HT-29 (cell line): Measurements from ENCODE around the gene CPSF4L. TPM values are rescaled to one million over a fixed set of nuclear protein-coding genes. Genes with fewer than 3 reads are reported as not detected.
A peak's percentile ranks its signal among the peaks of the same experiment; 100 is the strongest.
"Not testable (repeated sequence)": the region's sequence is repeated elsewhere in the genome, so short reads cannot be mapped to it uniquely, and the experiment has no call there.

Source experiments
- DNase-seq: peaks from one replicate; pipeline ENCODE4 v3.0.0-alpha.2; 2015; ENCODE audit warnings: low spot score
- total RNA-seq: library from RNA; depleted of rRNA; stranded (reverse); fragments of >200 nt; shearing (Covaris generic); gene quantifications from 2 replicates; pipeline ENCODE4 v1.2.3, GENCODE V29; 2014; rRNA removed

CPSF4L gene, protein sequence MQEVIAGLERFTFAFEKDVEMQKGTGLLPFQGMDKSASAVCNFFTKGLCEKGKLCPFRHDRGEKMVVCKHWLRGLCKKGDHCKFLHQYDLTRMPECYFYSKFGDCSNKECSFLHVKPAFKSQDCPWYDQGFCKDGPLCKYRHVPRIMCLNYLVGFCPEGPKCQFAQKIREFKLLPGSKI
- total RNA-seq: 0.13 TPM in 1 of 2 replicates, not detected in the other

DNA sequence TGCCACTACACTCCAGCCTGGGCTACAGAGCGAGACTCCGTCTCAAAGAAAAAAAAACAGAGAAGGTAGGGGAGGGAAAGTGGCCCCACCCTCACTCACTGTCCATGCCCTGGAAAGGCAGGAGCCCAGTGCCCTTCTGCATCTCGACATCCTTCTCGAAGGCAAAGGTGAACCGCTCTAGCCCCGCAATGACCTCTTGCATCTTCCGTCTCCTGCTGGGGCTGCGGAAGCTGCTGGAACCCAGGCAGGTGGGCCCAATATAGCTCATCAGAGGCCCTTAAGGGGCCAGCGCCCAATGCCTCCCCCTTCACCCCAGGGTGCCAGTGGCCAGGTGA, at the start of gene CPSF4L:
Gene CPSF4L (minus strand): TSS at position 264 of the 335 bp plus-strand sequence. CDS start 62 bp downstream, at position 202.
- DNase-seq: no peak

- no peak for DNase-seq
Measured at GRCh38 chr17:73311428-73311780, 49.7 kb upstream of the CPSF4L start.

GRCh38 chr17:73309727-73310596, 48.3 kb upstream of the CPSF4L start:
- DNase-seq: peak; percentile 71

- DNase-seq: not testable (repeated sequence)
Measured at GRCh38 chr17:73308959-73309358, 47.3 kb upstream of the CPSF4L start.

DNA sequence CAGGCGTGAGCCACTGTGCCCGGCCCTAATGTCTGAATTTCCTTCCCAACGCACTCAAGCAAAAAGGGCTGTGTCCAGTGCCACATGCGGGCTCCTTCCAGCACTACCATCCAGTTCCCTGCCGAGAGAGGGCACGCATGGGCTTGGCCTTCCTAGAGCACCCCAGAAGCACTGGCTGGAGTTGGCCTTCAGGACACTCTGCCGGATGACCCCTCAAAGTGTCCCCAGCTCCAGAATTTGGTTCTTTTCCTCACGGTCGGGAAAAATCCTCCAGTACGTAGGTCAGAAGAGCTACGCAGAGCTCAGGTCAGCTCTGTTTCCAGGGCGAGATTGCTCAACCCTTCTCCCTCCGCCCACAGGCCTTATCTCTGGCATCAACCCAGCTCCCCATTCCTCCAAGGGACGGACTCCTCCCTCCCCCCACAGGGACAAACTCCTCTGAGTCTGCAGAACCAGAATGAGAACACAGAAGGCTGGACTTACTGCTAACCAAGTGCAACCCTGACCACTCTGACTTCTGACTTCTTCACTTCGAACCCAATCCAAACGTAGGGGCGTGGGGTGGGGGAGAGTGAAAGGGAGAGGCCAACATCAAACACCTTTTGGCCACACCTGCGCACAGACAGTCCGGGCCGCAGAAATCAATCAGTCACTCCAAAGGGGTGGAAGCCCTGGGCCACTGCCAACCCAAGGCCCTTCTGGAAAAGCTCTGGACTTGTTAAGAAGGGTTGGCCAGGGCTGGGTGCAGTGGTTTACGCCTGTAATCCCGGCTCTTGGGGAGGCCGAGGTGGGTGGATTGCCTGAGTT, 46.5 kb upstream of the CPSF4L start:
- peak; percentile 97 for DNase-seq

DNA sequence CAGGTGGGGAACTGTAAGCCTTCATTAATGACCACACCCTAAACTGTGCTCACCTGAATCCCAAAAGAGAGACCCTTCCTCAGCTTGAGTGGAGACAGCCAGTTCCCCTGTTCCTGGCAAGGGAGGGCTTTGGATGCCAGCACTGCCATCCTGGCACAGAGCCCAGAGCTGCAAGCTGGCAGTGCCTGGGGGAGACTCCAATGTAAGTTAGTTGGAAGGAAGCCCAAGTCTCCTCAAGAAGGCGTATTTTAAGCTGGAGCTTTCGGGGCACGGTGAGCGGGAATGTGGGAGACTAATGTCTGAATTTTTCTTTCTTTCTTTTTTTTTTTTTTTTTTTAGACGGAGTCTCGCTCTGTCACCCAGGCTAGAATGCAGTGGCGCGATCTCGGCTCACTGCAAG, 45.5 kb upstream of the CPSF4L start:
- peak; percentile 71 for DNase-seq

DNA sequence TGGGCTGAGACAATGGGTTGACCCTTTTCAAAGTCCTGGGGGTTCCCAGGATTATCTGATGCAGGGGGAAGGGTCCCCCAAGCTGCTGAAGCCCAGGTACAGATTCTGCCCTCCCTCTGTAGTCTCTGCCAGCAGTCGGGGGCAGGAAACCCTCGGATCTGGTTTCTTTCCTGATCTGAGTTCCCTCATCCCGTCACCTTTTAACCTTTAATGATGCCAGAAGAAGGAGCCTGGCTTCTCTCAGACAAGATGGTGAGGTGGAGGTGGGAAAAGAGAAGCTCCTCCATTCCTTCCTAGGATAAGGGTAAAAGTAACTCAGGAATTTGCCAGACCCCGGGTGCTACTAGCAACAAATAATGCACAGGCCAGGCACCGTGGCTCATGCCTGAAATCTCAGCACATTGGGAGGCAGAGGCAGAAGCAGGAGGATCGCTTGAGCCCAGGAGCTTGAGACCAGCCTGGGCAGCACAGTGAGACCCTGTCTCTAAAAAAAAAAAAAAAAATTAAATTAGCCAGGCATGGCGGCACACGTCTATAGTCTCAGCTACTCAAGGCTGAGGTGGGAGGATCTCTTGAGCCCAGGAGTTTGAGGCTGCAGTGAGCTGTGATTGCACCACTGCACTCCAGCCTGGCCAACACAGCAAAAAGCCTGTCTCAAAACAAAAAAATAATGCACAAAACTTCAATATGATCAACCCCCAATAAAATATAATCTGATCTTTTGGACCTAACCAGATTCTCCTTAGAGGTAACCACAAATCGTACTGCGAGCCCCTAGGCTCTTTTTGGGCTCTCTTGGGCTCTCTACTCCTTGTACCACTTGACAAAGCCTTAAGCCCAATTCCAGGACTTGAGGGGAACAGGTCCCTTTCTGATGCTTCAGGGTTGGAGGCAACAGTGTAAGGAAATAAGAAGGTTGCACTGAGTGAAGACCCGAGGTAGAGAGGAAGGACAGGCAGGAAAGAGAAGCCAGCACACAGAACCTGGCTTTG, 44.5 kb upstream of the CPSF4L start:
- DNase-seq: peak; percentile 8

DNA sequence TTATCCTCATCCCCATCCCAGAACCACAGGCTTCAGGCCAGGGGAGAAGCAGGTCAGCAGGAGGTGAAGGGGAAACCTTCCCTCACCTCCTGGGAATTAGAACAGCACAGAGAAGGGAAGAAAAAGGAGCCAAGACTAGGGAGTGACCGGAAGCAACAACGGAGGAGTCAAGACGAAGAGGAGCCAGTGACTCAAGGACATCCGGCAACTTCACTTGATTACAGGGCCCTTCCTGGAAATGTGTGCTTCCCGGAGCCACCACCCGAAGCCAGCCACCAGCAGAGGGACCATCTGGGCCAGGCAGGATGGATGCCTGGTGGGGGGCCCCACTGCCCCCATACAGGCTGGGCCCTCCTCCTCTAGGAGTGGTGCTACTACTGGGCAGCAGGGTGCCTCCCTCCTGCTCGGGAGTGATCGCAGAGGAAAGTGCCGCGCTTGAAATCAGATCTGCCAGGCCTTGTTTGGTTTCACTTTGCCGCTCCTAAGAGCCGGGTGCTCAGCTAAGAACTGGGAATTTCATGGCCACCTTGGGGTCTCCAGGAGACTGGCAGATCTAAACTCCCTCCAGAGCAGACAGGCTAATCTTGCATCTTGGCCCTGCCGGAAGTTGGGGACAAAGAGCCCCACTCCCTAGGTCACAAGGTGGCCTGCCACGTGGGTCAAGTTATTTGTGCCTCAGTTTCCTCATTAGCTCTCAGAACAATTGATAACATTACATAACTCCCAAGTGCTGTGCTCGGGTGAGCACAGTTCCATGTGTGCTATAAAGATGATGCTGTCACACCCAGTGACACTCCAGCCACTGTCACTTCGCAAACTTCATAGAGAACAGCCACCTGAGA, 43.5 kb upstream of the CPSF4L start:
- peak; percentile 67 for DNase-seq

GRCh38 chr17:73304438-73304837, 42.8 kb upstream of the CPSF4L start:
- no peak for DNase-seq

GRCh38 chr17:73302189-73302588, 40.5 kb upstream of the CPSF4L start:
- DNase-seq: no peak

- no peak for DNase-seq
Measured at GRCh38 chr17:73301369-73301768, 39.7 kb upstream of the CPSF4L start.

GRCh38 chr17:73300392-73300791, 38.7 kb upstream of the CPSF4L start:
- no peak for DNase-seq

DNA sequence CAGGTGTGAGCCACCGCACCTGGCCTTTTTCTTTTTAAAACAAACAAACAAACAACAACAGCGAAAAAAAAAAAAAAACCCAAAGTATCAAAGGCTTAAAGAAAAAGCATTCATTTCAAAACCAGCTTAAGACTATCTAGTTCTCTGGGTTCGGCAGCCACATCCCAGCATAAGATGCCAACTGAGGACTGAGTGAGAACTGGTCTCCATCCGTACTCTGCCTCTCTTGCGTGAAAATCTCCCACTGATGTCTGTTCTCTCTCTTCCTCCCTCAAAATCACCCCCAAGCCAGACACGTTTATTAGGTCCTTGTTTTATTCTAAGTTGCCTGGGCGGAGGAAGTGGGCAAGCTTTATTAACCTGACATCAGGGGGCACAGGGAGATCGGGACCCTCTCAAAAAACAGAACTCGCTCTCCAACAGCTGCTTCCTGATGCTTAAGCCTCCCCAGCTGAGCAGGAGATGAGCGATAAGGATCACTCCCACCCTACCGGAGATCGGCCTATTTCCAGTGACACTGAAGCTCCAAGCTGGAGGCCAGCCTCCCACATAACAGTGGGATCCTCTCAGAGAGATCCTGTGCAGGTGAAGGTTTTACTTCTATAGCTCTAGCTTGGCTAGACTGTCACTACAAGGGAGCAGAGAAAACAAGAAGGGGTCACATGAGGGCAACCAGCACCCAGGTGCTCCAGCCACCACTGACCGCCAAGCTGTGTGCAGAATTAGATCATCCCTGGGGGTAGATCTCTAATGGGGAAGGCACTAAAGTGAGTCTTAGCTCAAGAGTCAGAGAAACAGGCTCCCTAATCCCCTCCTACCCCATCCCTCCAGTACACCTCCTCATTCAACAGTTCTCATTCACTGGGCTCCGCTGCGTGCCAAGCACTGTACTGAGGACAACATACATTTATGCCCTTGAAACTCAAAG, 36.5 kb upstream of the CPSF4L start:
- no peak for DNase-seq

DNA sequence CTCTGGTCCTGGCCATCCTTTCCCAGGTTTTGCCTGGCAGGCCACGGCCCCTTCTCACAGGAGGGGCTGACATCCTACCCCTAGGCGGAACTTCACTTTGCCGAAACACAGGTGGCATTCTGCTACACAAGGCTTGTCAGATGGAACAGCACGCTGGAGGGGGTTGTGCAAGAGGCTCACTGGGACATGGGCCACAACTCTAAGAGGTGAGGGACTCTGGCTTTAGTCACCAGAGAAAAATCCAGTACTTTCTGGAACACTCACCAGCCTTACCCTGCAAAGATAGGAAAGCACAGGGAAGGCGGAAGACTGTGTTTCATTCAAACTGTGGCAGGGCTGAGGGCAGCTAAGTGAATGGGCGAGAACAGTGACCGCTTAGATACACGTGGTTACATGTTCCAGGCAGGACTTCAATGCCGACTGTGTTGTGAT, 31.8 kb upstream of the CPSF4L start:
- DNase-seq: peak; percentile 92

DNA sequence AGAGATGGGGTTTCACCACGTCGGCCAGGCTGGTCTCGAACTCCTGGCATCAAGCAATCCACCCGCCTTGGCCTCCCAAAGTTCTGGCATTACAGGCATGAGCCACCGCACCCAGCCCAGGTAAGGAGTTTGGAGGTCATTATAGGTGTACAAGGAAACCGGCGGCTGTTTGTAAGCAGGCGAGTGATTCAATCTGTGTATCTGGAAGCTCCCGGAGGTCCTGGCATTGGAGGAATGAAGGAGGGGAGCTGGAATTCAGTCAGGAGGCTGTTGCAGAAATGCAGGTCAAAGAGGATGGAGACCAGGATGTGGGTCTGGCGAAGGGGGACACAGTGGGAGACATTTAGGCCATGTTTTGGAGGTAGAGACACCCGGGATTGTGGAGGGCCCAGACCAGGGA, 31.4 kb upstream of the CPSF4L start:
- peak; percentile 69 for DNase-seq

GRCh38 chr17:73292031-73292531, 30.4 kb upstream of the CPSF4L start:
- peak; percentile 55 for DNase-seq

GRCh38 chr17:73291260-73291801, 29.7 kb upstream of the CPSF4L start:
- peak; percentile 80 for DNase-seq
